Measurements from ENCODE around the gene POU1F1. TPM values are rescaled to one million over a fixed set of nuclear protein-coding genes. Genes with fewer than 3 reads are reported as not detected.

POU1F1 gene
- total and polyA plus RNA-seq, 2 donors (not counting 1 experiment from before 2014, with no cell fraction given): not detected

GRCh38 chr3:87270908-87271700 is 5.3 kb downstream of the POU1F1 start:
- Histone ChIP-seq H4K20me1 (ENCODE audit: control insufficient read depth, extremely low read depth, insufficient read depth, low read length) (no peaks in the 10 kb centered on the region), H3K27me3 (ENCODE audit: control insufficient read depth, insufficient read depth, low read length) (no peaks in the 10 kb centered on the region), H3K27ac (ENCODE audit: insufficient read depth, low read length) (no peak overlapping the region), H3K79me2 (ENCODE audit: control insufficient read depth, insufficient read depth, low read length) (no peaks in the 10 kb centered on the region), H3K9ac (ENCODE audit: insufficient read depth, low read length) (no peak overlapping the region), H3K4me2 (ENCODE audit: extremely low read depth, insufficient read depth, low read length) (no peak overlapping the region), H2AFZ (ENCODE audit: low read length) (no peak overlapping the region), H3K36me3 (ENCODE audit: control insufficient read depth, insufficient read depth, low read length) (no peaks in the 10 kb centered on the region), H3K4me1 (ENCODE audit: control insufficient read depth, extremely low read depth, insufficient read depth, low read length) (no peaks in the 10 kb centered on the region), H3K4me3 (replicated peaks in 1 of 4; ENCODE audit: control extremely low read depth in 1 of 4, insufficient read depth in 1 of 4, low read depth in 3 of 4, low read length in 4 of 4) (no peak overlapping the region), H3K9me3 (ENCODE audit: control insufficient read depth, insufficient read depth, low read depth, low read length) (no peaks in the 10 kb centered on the region)
- DNase-seq (ENCODE audit: low read depth in 2 of 2): no peak
- TF ChIP-seq EZH2 (IDR thresholded peaks at IDR 0.05; ENCODE audit: low read length, missing control alignments): no peak
- no peak for TF ChIP-seq CTCF (conservative IDR thresholded peaks at IDR 0.05 in 1 of 2, IDR thresholded peaks at IDR 0.05 in 1 of 2; ENCODE audit: low read depth in 1 of 2, low read length in 2 of 2)

- H3K79me2 ChIP-seq (ENCODE audit: control insufficient read depth, insufficient read depth, low read length): no peaks in the 10 kb centered on the region
- H3K27me3 ChIP-seq (ENCODE audit: control insufficient read depth, insufficient read depth, low read length): no peaks in the 10 kb centered on the region
- H3K36me3 ChIP-seq (ENCODE audit: control insufficient read depth, insufficient read depth, low read length): no peaks in the 10 kb centered on the region
- H3K4me3 ChIP-seq (replicated peaks in 1 of 4; ENCODE audit: control extremely low read depth in 1 of 4, insufficient read depth in 1 of 4, low read depth in 3 of 4, low read length in 4 of 4): no peak overlapping the region
- no peak for TF ChIP-seq CTCF (conservative IDR thresholded peaks at IDR 0.05 in 1 of 2, IDR thresholded peaks at IDR 0.05 in 1 of 2; ENCODE audit: low read depth in 1 of 2, low read length in 2 of 2)
- no peak for TF ChIP-seq EZH2 (IDR thresholded peaks at IDR 0.05; ENCODE audit: low read length, missing control alignments)
- no peak overlapping the region for H3K4me2 ChIP-seq (ENCODE audit: extremely low read depth, insufficient read depth, low read length)
- no peak overlapping the region for H2AFZ ChIP-seq (ENCODE audit: low read length)
- no peaks in the 10 kb centered on the region for H3K4me1 ChIP-seq (ENCODE audit: control insufficient read depth, extremely low read depth, insufficient read depth, low read length)
- H3K27ac ChIP-seq (ENCODE audit: insufficient read depth, low read length): no peak overlapping the region
- H4K20me1 ChIP-seq (ENCODE audit: control insufficient read depth, extremely low read depth, insufficient read depth, low read length): no peaks in the 10 kb centered on the region
- H3K9me3 ChIP-seq (ENCODE audit: control insufficient read depth, insufficient read depth, low read depth, low read length): no peaks in the 10 kb centered on the region
- no peak overlapping the region for H3K9ac ChIP-seq (ENCODE audit: insufficient read depth, low read length)
- DNase-seq (ENCODE audit: low read depth in 2 of 2): no peak
These were observed 6.7 kb downstream of the POU1F1 start for GRCh38 chr3:87269723-87270122.

GRCh38 chr3:87268646-87269211 is 7.7 kb downstream of the POU1F1 start:
- TF ChIP-seq EZH2 (IDR thresholded peaks at IDR 0.05; ENCODE audit: low read length, missing control alignments) (no peak), CTCF (conservative IDR thresholded peaks at IDR 0.05 in 1 of 2, IDR thresholded peaks at IDR 0.05 in 1 of 2; ENCODE audit: low read depth in 1 of 2, low read length in 2 of 2) (no peak)
- Histone ChIP-seq H3K4me1 (ENCODE audit: control insufficient read depth, extremely low read depth, insufficient read depth, low read length) (no peaks in the 10 kb centered on the region), H3K36me3 (ENCODE audit: control insufficient read depth, insufficient read depth, low read length) (no peaks in the 10 kb centered on the region), H3K4me2 (ENCODE audit: extremely low read depth, insufficient read depth, low read length) (no peak overlapping the region), H3K9me3 (ENCODE audit: control insufficient read depth, insufficient read depth, low read depth, low read length) (no peaks in the 10 kb centered on the region), H3K27me3 (ENCODE audit: control insufficient read depth, insufficient read depth, low read length) (no peaks in the 10 kb centered on the region), H4K20me1 (ENCODE audit: control insufficient read depth, extremely low read depth, insufficient read depth, low read length) (no peaks in the 10 kb centered on the region), H3K27ac (ENCODE audit: insufficient read depth, low read length) (no peak overlapping the region), H3K9ac (ENCODE audit: insufficient read depth, low read length) (no peak overlapping the region), H3K79me2 (ENCODE audit: control insufficient read depth, insufficient read depth, low read length) (no peaks in the 10 kb centered on the region), H2AFZ (ENCODE audit: low read length) (no peak overlapping the region), H3K4me3 (replicated peaks in 1 of 4; ENCODE audit: control extremely low read depth in 1 of 4, insufficient read depth in 1 of 4, low read depth in 3 of 4, low read length in 4 of 4) (no peak overlapping the region)
- DNase-seq (ENCODE audit: low read depth in 2 of 2): peak in 1 of 2 donors; percentile 39

All from fibroblast of lung (primary cell).